ENCODE results near the gene TBX10.
"Not testable (repeated sequence)": the region's sequence is repeated elsewhere in the genome, so short reads cannot be mapped to it uniquely, and the experiment has no call there.

Gene TBX10

GRCh38 chr11:67663532-67664212 lies 24.1 kb upstream of the TBX10 start:
- DNase-seq = no peak

DNA sequence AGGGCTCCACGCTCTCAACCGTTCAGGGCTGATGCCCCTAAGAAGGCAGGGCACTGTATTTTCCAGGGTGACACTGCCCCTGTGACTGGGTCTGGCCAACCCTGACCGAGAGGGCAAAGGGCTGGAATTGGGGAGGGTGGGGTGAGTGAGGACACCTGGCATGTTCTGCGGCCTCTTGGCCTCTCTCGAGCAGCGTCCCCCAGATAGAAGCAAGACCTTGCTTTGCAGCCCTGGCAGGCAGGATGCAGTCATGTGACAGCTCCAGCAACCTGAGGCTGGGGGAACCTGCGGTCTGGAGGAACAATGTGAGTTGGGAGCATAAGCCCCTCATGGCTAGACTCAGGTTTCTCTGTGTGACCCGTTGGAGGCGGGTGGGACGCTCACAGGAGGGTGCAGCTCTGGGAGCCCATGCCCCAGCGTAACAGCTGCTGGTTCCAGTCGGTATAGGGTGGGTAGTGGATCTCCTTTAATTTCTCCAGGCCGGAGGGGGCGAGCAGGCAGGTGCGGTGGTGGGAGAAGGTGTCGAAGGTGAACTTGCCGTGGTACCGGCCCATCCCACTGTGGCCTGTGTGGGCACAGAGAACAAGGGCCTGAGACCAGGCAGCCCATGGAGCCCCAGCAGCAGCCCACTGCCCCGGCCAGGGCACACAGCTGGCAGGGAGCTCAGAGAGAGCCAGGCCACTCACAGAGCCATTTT lies 23.4 kb upstream of the TBX10 start:
- DNase-seq = no peak

GRCh38 chr11:67662142-67662834 lies 22.7 kb upstream of the TBX10 start:
- DNase-seq = no peak

GRCh38 chr11:67660752-67661151 lies 21.2 kb upstream of the TBX10 start:
- DNase-seq = not testable (repeated sequence)

DNA sequence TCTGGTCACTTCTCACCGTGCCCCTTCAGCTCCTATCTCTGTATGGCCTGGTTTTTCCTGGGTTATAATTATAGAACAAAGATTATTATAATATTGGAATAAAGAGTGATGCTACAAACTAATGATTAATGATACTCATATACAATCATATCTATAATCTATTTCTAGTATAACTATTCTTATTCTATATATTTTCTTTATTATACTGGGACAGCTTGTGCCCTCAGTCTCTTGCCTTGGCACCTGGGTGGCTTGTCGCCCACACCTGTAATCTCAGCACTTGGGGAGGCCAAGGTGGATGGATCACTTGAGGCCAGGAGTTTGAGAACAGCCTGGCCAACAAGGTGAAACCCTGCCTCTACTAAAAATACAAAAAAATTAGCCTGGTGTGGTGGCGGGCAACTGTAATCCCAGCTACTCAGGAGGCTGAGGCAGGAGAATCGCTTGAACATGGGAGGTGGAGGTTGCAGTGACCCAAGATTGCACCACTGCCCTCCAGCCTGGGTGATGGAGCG lies 20.1 kb upstream of the TBX10 start:
- not testable (repeated sequence) for DNase-seq

- DNase-seq = no peak
Observed at GRCh38 chr11:67657300-67657699, 17.7 kb upstream of the TBX10 start.

DNA sequence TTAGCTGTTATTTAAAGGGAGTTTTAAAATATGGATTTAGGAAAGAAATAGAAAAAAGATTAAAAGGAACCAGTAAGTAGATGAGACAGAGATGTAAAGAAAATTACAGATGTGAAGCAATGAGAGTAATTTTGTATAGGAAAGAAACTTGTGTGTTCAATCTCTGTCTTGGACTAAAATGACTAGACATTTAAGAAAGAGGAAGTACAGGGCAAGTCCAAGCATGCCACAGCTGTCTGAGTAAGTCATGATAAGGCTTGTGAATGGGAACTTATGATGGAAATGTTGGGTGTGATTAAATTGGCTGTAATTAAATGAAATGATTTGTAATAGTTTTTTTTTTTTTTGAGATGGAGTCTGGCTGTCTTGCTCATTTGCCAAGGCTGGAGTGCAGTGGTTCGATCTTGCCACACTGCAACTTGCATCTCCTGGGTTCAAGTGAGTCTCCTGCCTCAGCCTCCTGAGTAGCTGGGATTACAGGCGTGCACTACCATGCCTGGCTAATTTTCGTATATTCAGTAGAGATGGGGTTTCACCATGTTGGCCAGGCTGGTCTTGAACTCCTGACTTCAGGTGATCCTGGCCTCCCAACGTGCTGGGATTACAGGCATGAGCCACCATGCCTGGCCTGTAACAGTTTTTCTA lies 16.8 kb upstream of the TBX10 start:
- no peak for DNase-seq

DNA sequence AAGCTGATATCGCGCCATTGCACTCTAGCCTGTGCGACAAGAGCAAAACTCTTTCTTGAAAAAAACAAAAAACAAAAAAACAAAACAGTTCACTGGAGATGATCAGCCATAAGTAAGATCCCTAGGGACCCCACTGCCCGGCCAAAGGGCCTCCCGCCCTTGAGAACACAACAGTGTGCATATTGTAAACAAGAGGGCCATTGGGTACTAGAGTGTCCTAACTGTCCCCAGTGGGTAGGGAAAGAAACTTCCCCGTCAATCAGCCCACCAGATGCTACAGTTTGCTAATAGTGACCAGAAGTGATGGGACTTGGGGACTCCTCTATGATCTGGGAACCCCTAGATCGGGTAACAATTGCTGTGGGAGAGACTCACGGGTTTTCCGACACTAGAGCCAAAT lies 14.7 kb upstream of the TBX10 start:
- DNase-seq = no peak

- no peak for DNase-seq
Observed at GRCh38 chr11:67652965-67653845, 13.6 kb upstream of the TBX10 start.

- DNase-seq = peak; percentile 20
Observed at GRCh38 chr11:67651976-67652781, 12.6 kb upstream of the TBX10 start.

DNA sequence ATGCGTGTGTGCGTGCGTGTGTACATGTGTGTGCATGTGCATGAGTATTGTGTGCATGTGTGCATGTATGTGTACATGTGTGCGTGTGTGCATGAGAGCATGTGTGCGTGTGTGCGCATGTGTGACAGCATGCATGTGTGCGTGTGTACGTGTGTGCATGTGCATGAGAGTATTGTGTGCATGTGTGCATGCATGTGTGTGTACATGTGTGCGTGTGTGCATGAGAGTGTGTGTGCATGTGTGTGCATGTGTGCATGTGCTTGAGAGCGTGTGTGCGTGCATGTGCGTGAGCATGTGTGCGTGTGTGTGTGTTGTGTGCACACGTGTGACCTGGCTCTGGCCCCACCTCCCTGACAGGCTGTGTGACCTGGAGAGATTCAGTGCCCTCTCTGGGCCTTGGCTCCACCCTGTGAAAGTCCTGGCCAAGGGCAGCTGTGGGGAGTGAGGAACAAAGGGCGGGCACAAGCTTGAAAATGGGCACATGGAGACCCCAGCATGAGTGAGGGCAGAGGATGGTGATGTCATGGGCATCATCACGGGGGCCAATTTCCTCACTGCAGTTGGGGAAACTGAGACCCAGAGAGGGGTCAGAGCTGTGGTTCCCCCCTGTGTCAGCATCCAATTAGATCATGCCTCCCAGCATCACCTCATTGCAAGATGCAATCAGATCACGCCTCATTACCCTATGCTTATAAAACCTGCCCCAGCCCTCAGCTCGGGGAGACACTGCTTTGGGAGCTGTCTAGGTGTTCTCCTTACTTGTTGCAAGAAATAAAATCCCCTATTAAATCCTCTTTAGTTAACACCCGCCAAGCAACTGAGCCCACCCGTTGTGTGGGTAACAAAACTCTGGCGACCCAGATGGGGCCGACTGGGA lies 10.3 kb upstream of the TBX10 start:
- peak; percentile 0 for DNase-seq

DNA sequence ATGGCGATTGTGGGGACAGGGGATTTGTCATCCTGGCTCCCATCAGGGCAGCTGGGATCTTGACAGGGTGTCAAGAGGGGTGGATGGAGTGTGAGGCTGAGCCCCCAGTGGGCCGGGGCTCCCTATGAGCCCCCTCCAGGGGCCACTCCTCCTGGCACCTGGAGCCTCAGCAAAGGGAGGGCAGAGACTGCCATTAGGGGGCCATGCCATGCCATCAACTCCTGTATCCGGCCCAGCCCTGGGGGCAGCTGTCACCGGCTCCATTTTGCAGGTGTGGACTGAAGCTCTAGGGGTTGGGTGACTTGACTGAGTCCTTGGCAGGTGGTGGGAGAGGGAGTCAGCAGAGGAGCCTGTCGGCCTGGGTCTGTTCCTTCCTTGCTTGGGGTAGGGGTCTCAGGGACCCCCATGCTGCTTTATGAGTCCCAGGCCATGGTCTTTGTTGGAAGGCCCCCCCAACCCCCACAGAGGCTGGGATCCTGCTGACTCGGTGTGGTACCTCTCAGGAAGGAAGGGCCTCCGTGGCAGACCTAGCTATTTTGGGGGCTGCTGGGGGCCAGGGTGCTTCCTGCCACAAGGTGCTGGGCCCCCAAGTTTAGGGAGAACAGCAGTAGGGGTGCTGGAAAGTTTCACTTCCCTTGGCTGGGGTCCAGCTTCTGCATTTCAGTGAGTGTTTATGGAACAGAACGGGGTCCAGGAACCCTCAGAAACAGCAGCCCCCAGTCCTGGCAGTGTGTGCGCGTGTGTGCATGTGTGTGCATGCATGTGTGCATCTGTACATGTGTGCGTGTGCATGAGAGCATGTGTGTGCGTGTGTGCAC lies 9.4 kb upstream of the TBX10 start:
- DNase-seq = no peak

DNA sequence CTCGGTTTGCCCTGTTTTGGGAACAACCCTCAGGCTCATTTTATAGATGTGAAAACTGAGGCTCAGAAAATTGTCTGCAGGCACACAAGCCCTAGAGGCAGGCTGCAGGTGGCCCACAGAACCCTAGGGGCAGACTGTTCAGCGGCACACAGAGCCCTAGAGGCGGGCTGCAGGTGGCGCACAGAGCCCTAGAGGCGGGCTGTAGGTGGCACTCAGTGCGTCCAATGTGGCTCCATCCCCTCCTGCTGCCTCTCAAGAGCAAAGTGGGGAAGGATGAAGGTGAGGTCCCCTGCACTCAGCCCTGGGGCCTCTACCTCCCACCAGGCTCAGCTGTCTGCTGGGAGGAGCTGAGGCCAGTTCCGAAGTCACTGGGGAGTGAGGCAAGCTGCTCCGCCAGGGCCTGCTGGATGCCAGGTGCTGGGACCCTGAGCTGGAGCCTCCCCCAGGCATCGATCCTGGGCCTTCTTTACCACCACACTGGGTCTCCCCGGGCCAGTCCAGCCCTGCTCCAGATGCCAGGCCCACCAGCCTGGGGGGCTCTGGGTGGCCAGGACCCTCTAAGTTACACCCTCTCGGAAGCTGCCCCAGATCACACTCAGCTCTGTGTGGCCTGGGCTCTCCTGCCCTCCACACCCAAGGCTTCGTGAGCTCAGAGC lies 8.7 kb upstream of the TBX10 start:
- no peak for DNase-seq

DNA sequence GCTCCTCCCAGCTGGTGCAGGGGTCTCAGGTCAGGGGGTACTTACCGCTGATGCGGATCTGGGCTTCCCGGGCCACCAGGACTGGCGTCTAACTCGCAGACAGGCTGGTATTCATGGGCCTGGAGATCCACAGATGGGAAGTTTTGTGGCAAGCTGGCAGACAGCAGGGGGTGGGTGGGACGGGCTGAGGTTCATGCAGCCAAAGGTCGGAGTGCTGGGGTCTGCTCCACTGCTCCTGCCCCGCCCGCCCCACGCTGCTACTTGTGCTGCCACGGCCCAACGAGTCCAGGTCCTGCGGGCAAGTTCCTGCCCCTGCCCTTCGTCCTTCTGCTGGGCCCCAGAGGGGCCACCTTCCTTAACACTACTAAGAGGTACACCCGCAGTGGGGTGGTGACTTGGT lies 7.9 kb upstream of the TBX10 start:
- DNase-seq = no peak

DNA sequence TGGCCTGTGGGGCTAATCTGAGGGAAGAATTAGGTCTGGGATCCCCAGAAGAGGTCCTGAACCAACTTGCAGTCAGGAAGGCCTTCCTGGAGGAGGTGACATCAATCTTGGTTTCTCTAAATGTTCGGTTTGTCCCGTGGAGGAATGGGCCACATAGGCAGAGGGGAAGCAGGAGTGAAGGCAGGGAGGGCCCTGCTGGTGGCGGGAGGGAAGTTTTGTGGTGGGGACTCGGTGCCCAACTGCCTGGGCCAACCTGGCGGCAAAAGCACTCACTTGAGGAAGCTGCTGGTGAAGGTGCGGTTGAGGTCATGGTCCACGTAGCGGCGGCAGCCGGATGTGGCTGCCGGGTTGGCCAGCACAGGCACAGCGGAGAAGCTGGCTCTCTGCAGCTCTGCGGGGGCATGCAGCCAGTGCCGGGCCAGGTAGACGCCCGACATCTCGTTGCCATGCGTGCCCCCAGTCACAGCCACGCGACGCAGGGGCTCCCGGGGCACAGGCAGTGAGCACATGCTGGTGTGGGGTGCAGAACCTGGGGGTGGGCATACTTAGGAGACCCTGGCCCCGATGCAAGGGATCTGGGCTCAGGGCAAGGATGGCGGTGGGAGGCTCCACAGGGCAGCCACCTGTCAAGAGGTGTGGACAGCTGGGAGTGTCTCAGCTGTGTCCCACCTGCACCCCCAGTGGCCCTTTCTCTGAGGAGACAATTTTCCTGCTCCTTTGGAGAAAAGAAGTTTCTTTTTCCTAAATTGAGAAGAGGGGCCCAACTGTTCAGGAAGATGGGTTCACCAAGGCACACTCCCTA lies 7.2 kb upstream of the TBX10 start:
- no peak for DNase-seq

DNA sequence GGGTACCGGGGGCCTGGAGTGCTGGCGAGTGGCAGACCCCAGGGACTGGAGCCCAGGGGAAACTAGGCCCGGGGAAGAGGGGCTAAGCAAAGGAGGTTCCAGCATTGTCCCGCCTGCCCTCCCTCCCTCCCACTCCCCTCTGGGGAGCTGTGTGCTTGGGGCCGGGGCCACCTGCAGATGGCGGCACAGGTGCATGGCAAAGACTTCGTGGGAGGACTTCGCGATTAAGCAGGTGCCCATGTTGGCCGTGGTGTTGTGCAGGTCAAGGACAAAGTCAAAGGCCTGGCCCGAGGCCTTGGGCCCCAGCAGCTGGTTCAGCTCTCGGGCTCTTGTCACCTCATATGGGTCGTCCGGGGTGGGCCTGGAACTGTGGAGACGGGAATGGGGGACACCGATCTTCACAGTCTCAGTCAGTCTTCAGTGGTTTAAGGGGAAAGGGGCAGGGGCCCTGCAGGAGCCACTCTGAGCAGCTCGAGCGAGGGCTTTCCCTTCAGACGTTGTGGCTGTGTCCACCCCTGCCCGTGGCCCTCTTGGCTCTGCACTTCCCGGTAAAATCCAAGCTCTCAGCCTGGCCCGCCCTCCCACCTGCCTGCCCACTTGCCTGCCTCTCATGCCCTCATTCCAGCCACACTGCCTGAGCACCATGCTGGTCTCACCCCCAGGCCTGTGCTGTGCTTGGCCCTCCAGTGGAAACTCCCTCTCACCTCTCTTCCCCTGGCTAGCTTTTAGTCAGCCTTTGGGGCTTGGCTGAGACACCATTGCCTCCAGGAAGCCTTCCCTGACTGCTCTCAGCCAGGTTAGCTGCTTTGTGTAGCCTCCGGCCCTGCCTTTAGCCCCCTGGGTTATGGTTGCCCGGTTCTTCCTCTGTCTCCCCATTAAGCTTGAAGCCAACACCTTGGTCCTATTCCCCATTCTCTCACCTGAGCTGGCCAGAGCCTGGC lies 6.2 kb upstream of the TBX10 start:
- no peak for DNase-seq
